Mesenchymal stem cell (in vitro differentiated cells and primary cell): ENCODE measurements around the gene INPP5B.
"Not testable (repeated sequence)": the region's sequence is repeated elsewhere in the genome, so short reads cannot be mapped to it uniquely, and the experiment has no call there.

Experiments used
- DNase-seq: peaks from one replicate; pipeline ENCODE4 v3.0.0-alpha.2; 2013
- H2AFZ ChIP-seq: one replicate; pipeline ENCODE4 v1.6.1; 2013; ENCODE audit warnings: low read depth, mild to moderate bottlenecking, control low read depth, inconsistent platforms, low read length, moderate library complexity
- H2AK5ac ChIP-seq: 2 replicates; pipeline ENCODE4 v1.6.1; 2013; ENCODE audit warnings: low read length, moderate library complexity, mild to moderate bottlenecking, inconsistent platforms; ENCODE audit not compliant: severe bottlenecking
- H2BK120ac ChIP-seq: one replicate; pipeline ENCODE4 v1.6.1; 2013; ENCODE audit warnings: low read depth, mild to moderate bottlenecking, inconsistent platforms, low read length, moderate library complexity
- H2BK12ac ChIP-seq, 2 experiments: one replicate each; pipeline ENCODE4 v1.6.1; 2013; ENCODE audit warnings: inconsistent platforms in 2 of 2, low read length in 2 of 2, mild to moderate bottlenecking in 2 of 2, moderate library complexity in 2 of 2, control low read depth in 1 of 2
- H2BK15ac ChIP-seq: one replicate; pipeline ENCODE4 v1.6.1; 2013; ENCODE audit warnings: mild to moderate bottlenecking, low read depth, inconsistent platforms; ENCODE audit not compliant: poor library complexity, severe bottlenecking
- H2BK5ac ChIP-seq: 2 replicates; pipeline ENCODE4 v1.6.1; 2013; ENCODE audit warnings: low read depth, mild to moderate bottlenecking, low read length, control low read depth, inconsistent platforms; ENCODE audit not compliant: poor library complexity, severe bottlenecking
- H3K14ac ChIP-seq, 2 experiments: one replicate each; pipeline ENCODE4 v1.6.1; 2013; ENCODE audit warnings: inconsistent platforms in 2 of 2, low read length in 2 of 2, control low read depth in 1 of 2, mild to moderate bottlenecking in 1 of 2, moderate library complexity in 1 of 2
- H3K18ac ChIP-seq, 2 experiments: one replicate each; pipeline ENCODE4 v1.6.1; 2013; ENCODE audit warnings: inconsistent platforms in 2 of 2, low read length in 2 of 2, control low read depth in 1 of 2, low read depth in 1 of 2, mild to moderate bottlenecking in 1 of 2
- H3K23ac ChIP-seq, 2 experiments: one replicate each; pipeline ENCODE4 v1.6.1; 2013; ENCODE audit warnings: inconsistent platforms in 2 of 2, low read length in 2 of 2, mild to moderate bottlenecking in 2 of 2, moderate library complexity in 2 of 2, control low read depth in 1 of 2
- H3K27ac ChIP-seq: 2 replicates; pipeline ENCODE4 v1.5.1; 2013; ENCODE audit warnings: mild to moderate bottlenecking, moderate library complexity, low read length, control low read depth, inconsistent platforms; ENCODE audit not compliant: poor library complexity, severe bottlenecking
- H3K27me3 ChIP-seq, 2 experiments: 2 replicates each; pipeline versions ENCODE4 v1.6.1 to v1.7.0; 2013; ENCODE audit warnings: low read length in 2 of 2, mild to moderate bottlenecking in 2 of 2, moderate library complexity in 2 of 2, control low read depth in 1 of 2, inconsistent platforms in 1 of 2; ENCODE audit not compliant: control insufficient read depth in 1 of 2, insufficient read depth in 1 of 2
- H3K36me3 ChIP-seq, 2 experiments: 2 replicates each; pipeline versions ENCODE4 v1.6.1 to v1.7.0; 2013; ENCODE audit warnings: low read length in 2 of 2, control low read depth in 1 of 2, inconsistent platforms in 1 of 2, low read depth in 1 of 2, mild to moderate bottlenecking in 1 of 2; ENCODE audit not compliant: insufficient read depth in 2 of 2, control insufficient read depth in 1 of 2
- H3K4ac ChIP-seq, 2 experiments: one replicate each; pipeline ENCODE4 v1.6.1; 2013; ENCODE audit warnings: inconsistent platforms in 2 of 2, low read length in 2 of 2, mild to moderate bottlenecking in 2 of 2, moderate library complexity in 2 of 2, control low read depth in 1 of 2, low read depth in 1 of 2
- H3K4me1 ChIP-seq: 2 replicates; pipeline ENCODE4 v1.6.1; 2013; ENCODE audit warnings: low read depth, low read length, control low read depth; ENCODE audit not compliant: control insufficient read depth, insufficient read depth
- H3K4me2 ChIP-seq: 2 replicates; pipeline ENCODE4 v1.6.1; 2013; ENCODE audit warnings: low read length, mild to moderate bottlenecking, inconsistent platforms; ENCODE audit not compliant: poor library complexity, severe bottlenecking
- H3K4me3 ChIP-seq, 2 experiments: 2 replicates each; pipeline versions ENCODE4 v1.5.1 to v1.7.0; 2013; ENCODE audit warnings: low read length in 2 of 2, mild to moderate bottlenecking in 2 of 2, control low read depth in 1 of 2, low read depth in 1 of 2; ENCODE audit not compliant: insufficient read depth in 1 of 2
- H3K79me1 ChIP-seq: replicated peaks from 2 replicates; pipeline ENCODE4 v1.6.1; 2013; ENCODE audit warnings: mild to moderate bottlenecking, control low read depth, low read length, inconsistent platforms; ENCODE audit not compliant: poor library complexity, severe bottlenecking
- H3K9ac ChIP-seq: 2 replicates; pipeline ENCODE4 v1.7.0; 2013; ENCODE audit warnings: mild to moderate bottlenecking, low read length, moderate library complexity
- H3K9me3 ChIP-seq: 2 replicates; pipeline ENCODE4 v1.7.0; 2013; ENCODE audit warnings: mild to moderate bottlenecking, low read length; ENCODE audit not compliant: control insufficient read depth
- H4K8ac ChIP-seq: one replicate; pipeline ENCODE4 v1.6.1; 2013; ENCODE audit warnings: inconsistent platforms, mild to moderate bottlenecking, low read length, moderate library complexity
- H4K91ac ChIP-seq: one replicate; pipeline ENCODE4 v1.6.1; 2013; ENCODE audit warnings: mild to moderate bottlenecking, low read length, inconsistent platforms
- WGBS: methylation state at CpG from one replicate; pipeline ENCODE4 v1.1.7; 2013; ENCODE audit warnings: mixed read lengths; 5-methylcytosine and 5-hydroxymethylcytosine counted together

Gene INPP5B

GRCh38 chr1:37906591-37906990 lies 40.3 kb downstream of the INPP5B start:
- H3K27me3 ChIP-seq, H3K4ac ChIP-seq, H2AK5ac ChIP-seq, H3K9ac ChIP-seq, H2BK5ac ChIP-seq, DNase-seq, H2BK120ac ChIP-seq, H3K9me3 ChIP-seq, H3K18ac ChIP-seq, H3K4me3 ChIP-seq, H3K27ac ChIP-seq, H4K91ac ChIP-seq, H2AFZ ChIP-seq, H3K4me2 ChIP-seq, H3K23ac ChIP-seq, H3K4me1 ChIP-seq, H4K8ac ChIP-seq, H2BK12ac ChIP-seq, H3K14ac ChIP-seq, H2BK15ac ChIP-seq: not testable (repeated sequence)
- WGBS: 100% methylated on average over 2 of the region's 3 CpGs
- Histone ChIP-seq H3K36me3 (peaks cover 4 to 32% of the 10 kb centered on the region in 2 experiments), H3K79me1 (peaks cover 17% of the 10 kb centered on the region)

- Histone ChIP-seq H3K4me1 (no peaks in the 10 kb centered on the region), H3K23ac (no peak overlapping the region), H3K18ac (no peak overlapping the region), H2BK15ac (no peak overlapping the region), H3K14ac (no peak overlapping the region), H3K4me3 (no peak overlapping the region), H3K36me3 (peaks cover 10 to 35% of the 10 kb centered on the region in 2 experiments), H4K8ac (no peak overlapping the region), H2BK12ac (no peak overlapping the region), H3K27me3 (no peaks in the 10 kb centered on the region), H2BK5ac (no peak overlapping the region), H2AK5ac (no peak overlapping the region), H3K79me1 (peaks cover 14% of the 10 kb centered on the region), H4K91ac (no peak overlapping the region), H2AFZ (no peak overlapping the region), H3K4me2 (no peak overlapping the region), H3K9me3 (no peaks in the 10 kb centered on the region), H2BK120ac (no peak overlapping the region), H3K4ac (no peak overlapping the region), H3K27ac (no peak overlapping the region), H3K9ac (no peak overlapping the region)
- no CpG with 5 or more reads among the region's 1 CpG for WGBS
- no peak for DNase-seq
These were observed 41.1 kb downstream of the INPP5B start for GRCh38 chr1:37905727-37906126.

- not testable (repeated sequence) for H3K18ac ChIP-seq, H3K14ac ChIP-seq, H3K79me1 ChIP-seq, H4K8ac ChIP-seq, H3K23ac ChIP-seq, H3K27me3 ChIP-seq, H4K91ac ChIP-seq, H2AFZ ChIP-seq, H2BK15ac ChIP-seq, H3K9ac ChIP-seq, H3K4me2 ChIP-seq, DNase-seq, H3K27ac ChIP-seq, H3K4ac ChIP-seq, H2BK120ac ChIP-seq, H2BK5ac ChIP-seq, H2AK5ac ChIP-seq, H3K4me1 ChIP-seq, H3K9me3 ChIP-seq, H3K4me3 ChIP-seq, H2BK12ac ChIP-seq
- WGBS: 99% methylated on average over 3 of the region's 6 CpGs
- peaks cover 12 to 35% of the 10 kb centered on the region in 2 experiments for H3K36me3 ChIP-seq
These were observed 42.9 kb downstream of the INPP5B start for GRCh38 chr1:37903921-37904320.

DNA sequence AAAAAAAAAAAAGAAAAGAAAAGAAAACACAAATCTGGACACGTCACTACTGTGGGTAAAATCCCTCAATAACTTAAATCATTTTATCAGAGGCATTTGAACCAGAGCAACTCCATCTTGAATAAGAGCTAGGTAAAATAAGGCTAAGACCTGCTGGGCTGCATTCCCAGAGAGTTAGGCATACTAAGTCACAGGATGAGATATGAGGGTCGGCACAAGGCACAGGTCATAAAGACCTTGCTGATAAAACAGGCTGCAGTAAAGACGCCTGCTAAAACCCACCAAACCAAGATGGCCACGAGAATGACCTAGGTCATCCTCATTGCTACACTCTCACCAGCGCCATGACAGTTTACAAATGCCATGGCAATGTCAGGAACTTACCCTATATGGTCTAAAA lies 43.9 kb downstream of the INPP5B start:
- H2BK5ac ChIP-seq: no peak overlapping the region
- H2AFZ ChIP-seq: no peak overlapping the region
- H3K9me3 ChIP-seq: no peaks in the 10 kb centered on the region
- no peak overlapping the region for H3K18ac ChIP-seq
- no peak overlapping the region for H2BK12ac ChIP-seq
- H3K4ac ChIP-seq: no peak overlapping the region
- H3K27me3 ChIP-seq: no peaks in the 10 kb centered on the region
- H4K8ac ChIP-seq: no peak overlapping the region
- WGBS: 97% methylated on average over 4 of the region's 5 CpGs
- peaks cover 6% of the 10 kb centered on the region for H3K79me1 ChIP-seq
- no peak for DNase-seq
- H2AK5ac ChIP-seq: no peak overlapping the region
- no peak overlapping the region for H3K4me2 ChIP-seq
- H3K23ac ChIP-seq: no peak overlapping the region
- no peak overlapping the region for H2BK15ac ChIP-seq
- H2BK120ac ChIP-seq: no peak overlapping the region
- H3K9ac ChIP-seq: no peak overlapping the region
- no peak overlapping the region for H3K27ac ChIP-seq
- no peak overlapping the region for H4K91ac ChIP-seq
- H3K4me3 ChIP-seq: no peak overlapping the region
- H3K14ac ChIP-seq: no peak overlapping the region
- H3K4me1 ChIP-seq: no peaks in the 10 kb centered on the region
- peaks cover 12 to 35% of the 10 kb centered on the region in 2 experiments for H3K36me3 ChIP-seq
